Neural crest cell (in vitro differentiated cells): Measurements from ENCODE around the gene GPRIN2. TPM values are rescaled to one million over a fixed set of nuclear protein-coding genes. Genes with fewer than 3 reads are reported as not detected.

ENCODE experiments used
- DNase-seq: peaks from one replicate; pipeline ENCODE4 v3.0.0; 2021; ENCODE audit warnings: low read depth, mixed read lengths, low spot score
- H3K27ac Mint-ChIP-seq: one replicate; pipeline ENCODE4 v1.8.0; 2021; ENCODE audit warnings: mild to moderate bottlenecking, mixed read lengths; ENCODE audit not compliant: unreplicated experiment
- H3K27me3 Mint-ChIP-seq: 2 replicates; pipeline ENCODE4 v1.8.0; 2021; ENCODE audit warnings: low read depth, mild to moderate bottlenecking, mixed read lengths
- H3K36me3 Mint-ChIP-seq: 2 replicates; pipeline ENCODE4 v1.8.0; 2021; ENCODE audit warnings: low read depth, mild to moderate bottlenecking, mixed read lengths
- H3K4me1 Mint-ChIP-seq: 2 replicates; pipeline ENCODE4 v1.8.0; 2021; ENCODE audit warnings: mixed read lengths
- H3K4me3 Mint-ChIP-seq: one replicate; pipeline ENCODE4 v1.8.0; 2021; ENCODE audit warnings: mild to moderate bottlenecking, mixed read lengths
- H3K9me3 Mint-ChIP-seq: 2 replicates; pipeline ENCODE4 v1.8.0; 2021; ENCODE audit warnings: mixed read lengths
- total RNA-seq: library from RNA; stranded (reverse); gene quantifications from 2 replicates; pipeline ENCODE4 v1.2.1, GENCODE V29; 2021
- TF ChIP-seq, protein P1 (sequence below): fragments of 200-600 bp; sonication (generic); conservative IDR thresholded peaks from 2 replicates; pipeline ENCODE4 v1.5.0; 2021; ENCODE audit warnings: antibody characterized with exemption, mild to moderate bottlenecking

The GPRIN2 gene
- total RNA-seq, 1 donor from 2014 or later = 1.5 TPM

DNA sequence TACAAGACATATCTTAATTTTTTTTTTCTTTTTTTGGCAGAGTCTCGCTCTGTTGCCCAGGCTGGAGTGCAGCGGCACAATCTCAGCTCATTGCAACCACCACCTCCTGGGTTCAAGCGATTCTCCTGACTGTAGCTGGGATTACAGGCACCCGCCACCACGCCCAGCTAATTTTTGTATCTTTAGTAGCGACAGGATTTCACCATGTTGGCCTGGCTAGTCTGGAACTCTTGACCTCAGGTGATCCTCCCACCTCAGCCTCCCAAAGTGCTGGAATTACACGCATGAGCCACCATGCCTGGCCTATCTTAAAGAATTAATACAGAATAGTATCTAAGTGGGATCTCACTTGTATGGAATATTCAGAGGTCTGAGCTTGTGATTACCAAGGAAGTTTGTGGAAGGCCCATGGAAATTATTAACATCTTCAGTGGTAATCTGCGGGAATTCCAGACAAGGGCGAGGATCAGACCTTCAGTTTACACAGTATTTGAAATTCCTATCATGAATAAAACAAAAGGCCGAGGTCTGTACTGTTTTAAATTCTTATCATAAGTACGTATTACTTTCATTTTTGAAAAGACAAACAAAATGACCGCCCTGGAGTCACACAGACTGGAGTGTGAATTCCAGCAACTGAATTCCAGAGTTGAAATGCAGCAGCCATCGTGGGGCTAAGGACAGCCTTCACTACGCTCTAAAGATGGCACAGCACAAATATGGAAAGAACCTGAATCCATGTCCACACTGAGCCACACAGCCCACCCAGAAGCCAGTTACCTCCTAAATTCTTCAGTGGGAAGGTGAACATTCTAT is 16.7 kb downstream of the GPRIN2 start:
- no peaks in the 10 kb centered on the region for H3K9me3 Mint-ChIP-seq
- peak overlapping the region; percentile 78 for H3K4me3 Mint-ChIP-seq
- peaks cover 48% of the 10 kb centered on the region for H3K27me3 Mint-ChIP-seq
- no peak for DNase-seq
- no peak overlapping the region for H3K27ac Mint-ChIP-seq
- TF ChIP-seq, protein P1, sequence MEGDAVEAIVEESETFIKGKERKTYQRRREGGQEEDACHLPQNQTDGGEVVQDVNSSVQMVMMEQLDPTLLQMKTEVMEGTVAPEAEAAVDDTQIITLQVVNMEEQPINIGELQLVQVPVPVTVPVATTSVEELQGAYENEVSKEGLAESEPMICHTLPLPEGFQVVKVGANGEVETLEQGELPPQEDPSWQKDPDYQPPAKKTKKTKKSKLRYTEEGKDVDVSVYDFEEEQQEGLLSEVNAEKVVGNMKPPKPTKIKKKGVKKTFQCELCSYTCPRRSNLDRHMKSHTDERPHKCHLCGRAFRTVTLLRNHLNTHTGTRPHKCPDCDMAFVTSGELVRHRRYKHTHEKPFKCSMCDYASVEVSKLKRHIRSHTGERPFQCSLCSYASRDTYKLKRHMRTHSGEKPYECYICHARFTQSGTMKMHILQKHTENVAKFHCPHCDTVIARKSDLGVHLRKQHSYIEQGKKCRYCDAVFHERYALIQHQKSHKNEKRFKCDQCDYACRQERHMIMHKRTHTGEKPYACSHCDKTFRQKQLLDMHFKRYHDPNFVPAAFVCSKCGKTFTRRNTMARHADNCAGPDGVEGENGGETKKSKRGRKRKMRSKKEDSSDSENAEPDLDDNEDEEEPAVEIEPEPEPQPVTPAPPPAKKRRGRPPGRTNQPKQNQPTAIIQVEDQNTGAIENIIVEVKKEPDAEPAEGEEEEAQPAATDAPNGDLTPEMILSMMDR = no peak
- peaks cover 9% of the 10 kb centered on the region for H3K4me1 Mint-ChIP-seq
- no peaks in the 10 kb centered on the region for H3K36me3 Mint-ChIP-seq

DNA sequence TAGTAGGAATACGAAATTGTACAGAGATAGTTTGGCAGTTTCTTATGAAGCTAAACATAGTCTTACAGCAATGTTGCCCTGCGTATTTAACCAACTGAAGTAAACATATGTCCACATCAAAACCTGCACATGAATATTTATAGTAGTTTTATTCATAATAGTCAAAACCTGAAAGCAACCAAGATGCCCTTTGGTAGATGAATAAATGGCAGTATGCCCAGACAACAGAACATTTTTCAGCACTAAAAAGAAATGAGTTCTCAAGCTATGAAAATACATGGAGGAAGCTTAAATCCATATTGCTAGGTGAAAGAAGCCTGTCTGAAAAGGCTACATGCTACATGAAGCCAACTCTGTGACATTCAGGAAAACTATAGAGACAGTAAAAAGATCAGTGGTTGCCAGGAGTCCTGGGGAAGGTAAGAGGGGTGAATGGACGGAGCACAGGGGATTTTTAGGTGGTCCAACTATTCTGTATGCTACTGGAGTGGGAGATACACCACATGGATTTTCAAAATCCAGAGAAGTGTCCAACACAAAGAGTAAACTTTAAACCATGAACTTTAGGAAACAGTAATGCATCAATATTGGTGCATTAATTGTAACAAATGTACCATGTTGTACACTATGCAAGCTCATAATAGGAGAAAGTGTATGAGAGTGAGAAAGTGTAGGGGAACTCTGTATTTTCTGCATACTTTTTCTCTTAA is 17.6 kb downstream of the GPRIN2 start:
- TF ChIP-seq, protein P1 = no peak
- Mint-ChIP-seq H3K4me1 (peaks cover 9% of the 10 kb centered on the region), H3K4me3 (no peak overlapping the region), H3K9me3 (no peaks in the 10 kb centered on the region), H3K27me3 (peaks cover 42% of the 10 kb centered on the region), H3K27ac (no peak overlapping the region), H3K36me3 (no peaks in the 10 kb centered on the region)
- no peak for DNase-seq

DNA sequence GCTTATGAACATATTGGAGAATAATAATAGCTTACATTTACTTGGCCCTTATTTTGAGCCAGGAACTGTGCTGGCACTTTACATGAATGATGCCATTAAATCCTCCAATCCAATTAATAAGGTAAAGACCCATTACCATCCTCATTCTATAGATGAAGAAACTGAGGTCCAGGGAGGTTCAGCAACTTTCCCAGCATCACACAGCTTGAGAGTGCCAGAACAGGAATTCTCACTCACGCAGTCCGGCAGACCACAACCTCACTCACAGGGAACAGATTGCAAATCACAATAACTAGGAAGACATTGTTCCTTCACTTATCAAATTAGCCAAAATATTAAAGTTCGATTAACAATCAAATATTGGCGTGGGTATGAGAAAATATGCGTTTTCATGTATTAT is 18.3 kb downstream of the GPRIN2 start:
- no peak for DNase-seq
- TF ChIP-seq, protein P1 = no peak
- no peak overlapping the region for H3K4me3 Mint-ChIP-seq
- no peaks in the 10 kb centered on the region for H3K36me3 Mint-ChIP-seq
- no peak overlapping the region for H3K27ac Mint-ChIP-seq
- H3K4me1 Mint-ChIP-seq = peaks cover 9% of the 10 kb centered on the region
- H3K27me3 Mint-ChIP-seq = peaks cover 38% of the 10 kb centered on the region
- no peaks in the 10 kb centered on the region for H3K9me3 Mint-ChIP-seq

DNA sequence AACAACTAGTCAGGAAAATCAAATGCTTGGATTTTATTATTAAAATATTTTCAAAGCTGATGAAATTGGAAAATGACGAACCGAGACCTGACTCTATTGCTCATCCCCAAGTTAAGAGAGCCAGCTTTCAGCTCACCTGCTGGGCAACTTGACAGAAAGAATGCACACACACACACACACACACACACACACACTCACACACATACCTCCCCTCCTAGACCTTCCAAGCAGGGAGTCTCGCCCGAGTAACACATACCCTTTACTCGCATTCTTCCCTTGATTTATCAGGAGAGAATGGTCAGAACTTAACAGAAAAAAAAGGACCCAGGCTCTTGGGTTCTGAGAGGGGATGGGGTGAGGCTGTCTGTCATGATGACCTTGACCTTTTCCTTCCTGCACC is 19.1 kb downstream of the GPRIN2 start:
- no peak for DNase-seq
- Mint-ChIP-seq H3K9me3 (no peaks in the 10 kb centered on the region), H3K27me3 (peaks cover 34% of the 10 kb centered on the region), H3K4me1 (peaks cover 6% of the 10 kb centered on the region), H3K27ac (no peak overlapping the region), H3K36me3 (no peaks in the 10 kb centered on the region), H3K4me3 (no peak overlapping the region)
- TF ChIP-seq, protein P1 = no peak

DNA sequence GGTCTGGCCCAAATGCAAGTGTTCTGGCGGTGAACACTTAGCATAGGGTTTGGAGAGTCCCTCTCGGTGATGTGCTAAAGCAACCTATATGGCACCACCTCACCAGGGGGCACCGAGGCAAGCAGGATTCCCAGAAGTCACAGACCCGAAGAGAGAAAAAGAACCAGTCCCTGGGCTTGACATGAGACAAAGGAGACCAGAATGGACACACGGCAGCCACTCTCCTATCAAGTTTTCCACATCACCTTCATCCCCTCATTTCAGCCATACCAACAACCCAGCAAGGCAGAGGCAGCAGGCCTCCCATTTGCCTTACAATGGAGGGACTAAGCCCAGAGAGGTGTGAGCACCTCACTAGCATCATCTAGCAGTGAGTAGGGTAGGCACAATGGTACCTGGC is 19.7 kb downstream of the GPRIN2 start:
- no peaks in the 10 kb centered on the region for H3K36me3 Mint-ChIP-seq
- peaks cover 5% of the 10 kb centered on the region for H3K4me1 Mint-ChIP-seq
- peaks cover 32% of the 10 kb centered on the region for H3K27me3 Mint-ChIP-seq
- no peak overlapping the region for H3K4me3 Mint-ChIP-seq
- H3K27ac Mint-ChIP-seq = no peak overlapping the region
- H3K9me3 Mint-ChIP-seq = no peaks in the 10 kb centered on the region
- TF ChIP-seq, protein P1 = no peak
- DNase-seq = no peak
